HEK293 (cell line): Measurements from ENCODE around the gene UACA.

Experiments used
- CTCF ChIA-PET: fragments of 350-600 bp; formaldehyde crosslinking; extraction: SDS; loops from one replicate; lab custom pipeline; 2021; ENCODE audit warnings: antibody characterized with exemption; lab: Yijun Ruan, JAX
- POLR2A ChIA-PET: fragments of 300-600 bp; formaldehyde crosslinking; extraction: SDS; loops from one replicate; lab custom pipeline; 2020; ENCODE audit warnings: antibody characterized with exemption, inconsistent platforms; lab: Yijun Ruan, JAX
- H3K27ac ChIP-seq: fragments of 200-500 bp; sonication (Bioruptor generic); 2 replicates; pipeline ENCODE4 v1.5.1; 2014; ENCODE audit warnings: low read depth, low read length, control low read depth, inconsistent platforms; ENCODE audit errors: extremely low read depth
- H3K36me3 ChIP-seq, 2 experiments: fragments of 200-500 bp in 1 of 2; sonication (Bioruptor generic) in 1 of 2; 1 replicate in 1 of 2; 2 replicates in 1 of 2; pipeline ENCODE4 v1.5.1; 2014 to 2017; ENCODE audit warnings: inconsistent platforms in 2 of 2, low read length in 2 of 2; ENCODE audit not compliant: control insufficient read depth in 2 of 2, insufficient read depth in 1 of 2
- H3K4me1 ChIP-seq: fragments of 200-500 bp; sonication (Bioruptor generic); 2 replicates; pipeline ENCODE4 v1.5.1; 2014; ENCODE audit warnings: mild to moderate bottlenecking, low read length, inconsistent platforms; ENCODE audit not compliant: control insufficient read depth, insufficient read depth
- H3K4me3 ChIP-seq: 2 replicates; pipeline ENCODE4 v1.5.1; 2011; ENCODE audit warnings: low read depth, mild to moderate bottlenecking, control low read depth, low read length, moderate library complexity
- H3K9me3 ChIP-seq: fragments of 200-500 bp; sonication (Bioruptor generic); 2 replicates; pipeline ENCODE4 v1.5.1; 2014; ENCODE audit warnings: low read depth, low read length, inconsistent platforms; ENCODE audit not compliant: control insufficient read depth, insufficient read depth
- PRDM6 ChIP-seq: fragments of 450-650 bp; formaldehyde crosslinking; IDR thresholded peaks from 2 replicates; pipeline ENCODE4 v1.5.1; 2017; ENCODE audit warnings: missing biosample characterization, missing genetic modification characterization
- SCRT2 ChIP-seq: fragments of 450-650 bp; formaldehyde crosslinking; IDR thresholded peaks from 2 replicates; pipeline ENCODE4 v1.5.1; 2016; ENCODE audit warnings: missing biosample characterization, missing genetic modification characterization
- WT1 ChIP-seq: fragments of 450-650 bp; formaldehyde crosslinking; IDR thresholded peaks from 2 replicates; pipeline ENCODE4 v1.5.1; 2016; ENCODE audit warnings: missing biosample characterization, missing genetic modification characterization
- YY2 ChIP-seq: fragments of 450-650 bp; formaldehyde crosslinking; IDR thresholded peaks from 2 replicates; pipeline ENCODE4 v1.5.1; 2016; ENCODE audit warnings: missing biosample characterization, missing genetic modification characterization
- ZBTB17 ChIP-seq: fragments of 450-650 bp; formaldehyde crosslinking; IDR thresholded peaks from 2 replicates; pipeline ENCODE4 v1.5.1; 2016; ENCODE audit warnings: missing biosample characterization, missing genetic modification characterization
- ZFP3 ChIP-seq: fragments of 450-650 bp; formaldehyde crosslinking; IDR thresholded peaks from 2 replicates; pipeline ENCODE4 v1.5.1; 2016; ENCODE audit warnings: low read depth, missing biosample characterization, missing genetic modification characterization
- ZIC2 ChIP-seq: fragments of 450-650 bp; formaldehyde crosslinking; IDR thresholded peaks from 2 replicates; pipeline ENCODE4 v1.5.1; 2016; ENCODE audit warnings: missing biosample characterization, missing genetic modification characterization
- ZNF10 ChIP-seq: fragments of 450-650 bp; formaldehyde crosslinking; IDR thresholded peaks from 2 replicates; pipeline ENCODE4 v1.5.1; 2017; ENCODE audit warnings: missing biosample characterization, missing genetic modification characterization
- ZNF140 ChIP-seq: fragments of 450-650 bp; formaldehyde crosslinking; IDR thresholded peaks from 2 replicates; pipeline ENCODE4 v1.5.1; 2016; ENCODE audit warnings: missing biosample characterization, missing genetic modification characterization
- ZNF202 ChIP-seq: fragments of 450-650 bp; formaldehyde crosslinking; IDR thresholded peaks from 2 replicates; pipeline ENCODE4 v1.5.1; 2016; ENCODE audit warnings: missing biosample characterization, missing genetic modification characterization, borderline replicate concordance
- ZNF239 ChIP-seq: fragments of 450-650 bp; formaldehyde crosslinking; IDR thresholded peaks from 2 replicates; pipeline ENCODE4 v1.5.1; 2016; ENCODE audit warnings: missing biosample characterization, missing genetic modification characterization
- ZNF37A ChIP-seq: fragments of 450-650 bp; IDR thresholded peaks from 2 replicates; pipeline ENCODE4 v1.5.1; 2018; ENCODE audit warnings: missing biosample characterization, missing genetic modification characterization
- ZNF548 ChIP-seq: fragments of 450-650 bp; formaldehyde crosslinking; IDR thresholded peaks from 2 replicates; pipeline ENCODE4 v1.5.1; 2016; ENCODE audit warnings: missing biosample characterization, missing genetic modification characterization
- ZNF600 ChIP-seq: fragments of 450-650 bp; formaldehyde crosslinking; IDR thresholded peaks from 2 replicates; pipeline ENCODE4 v1.5.1; 2016; ENCODE audit warnings: missing biosample characterization, missing genetic modification characterization
- ZNF768 ChIP-seq: fragments of 450-650 bp; formaldehyde crosslinking; IDR thresholded peaks from 2 replicates; pipeline ENCODE4 v1.5.1; 2018; ENCODE audit warnings: missing biosample characterization, mild to moderate bottlenecking, missing genetic modification characterization
- ZSCAN18 ChIP-seq: fragments of 450-650 bp; formaldehyde crosslinking; IDR thresholded peaks from 2 replicates; pipeline ENCODE4 v1.5.1; 2016; ENCODE audit warnings: missing biosample characterization, missing genetic modification characterization
- ZSCAN30 ChIP-seq: fragments of 450-650 bp; IDR thresholded peaks from 2 replicates; pipeline ENCODE4 v1.5.1; 2018; ENCODE audit warnings: missing biosample characterization, mild to moderate bottlenecking, missing genetic modification characterization, moderate library complexity
- ZXDB ChIP-seq: fragments of 450-650 bp; formaldehyde crosslinking; IDR thresholded peaks from 2 replicates; pipeline ENCODE4 v1.5.1; 2016; ENCODE audit warnings: missing biosample characterization, missing genetic modification characterization
- TF ChIP-seq, protein P1 (sequence below): fragments of 450-650 bp; formaldehyde crosslinking; IDR thresholded peaks from 2 replicates; pipeline ENCODE4 v1.5.1; 2016; ENCODE audit warnings: missing biosample characterization, missing genetic modification characterization
- TF ChIP-seq, protein P2 (sequence below): fragments of 450-650 bp; formaldehyde crosslinking; IDR thresholded peaks from 2 replicates; pipeline ENCODE4 v1.5.1; 2016; ENCODE audit warnings: missing biosample characterization, missing genetic modification characterization

UACA gene

DNA sequence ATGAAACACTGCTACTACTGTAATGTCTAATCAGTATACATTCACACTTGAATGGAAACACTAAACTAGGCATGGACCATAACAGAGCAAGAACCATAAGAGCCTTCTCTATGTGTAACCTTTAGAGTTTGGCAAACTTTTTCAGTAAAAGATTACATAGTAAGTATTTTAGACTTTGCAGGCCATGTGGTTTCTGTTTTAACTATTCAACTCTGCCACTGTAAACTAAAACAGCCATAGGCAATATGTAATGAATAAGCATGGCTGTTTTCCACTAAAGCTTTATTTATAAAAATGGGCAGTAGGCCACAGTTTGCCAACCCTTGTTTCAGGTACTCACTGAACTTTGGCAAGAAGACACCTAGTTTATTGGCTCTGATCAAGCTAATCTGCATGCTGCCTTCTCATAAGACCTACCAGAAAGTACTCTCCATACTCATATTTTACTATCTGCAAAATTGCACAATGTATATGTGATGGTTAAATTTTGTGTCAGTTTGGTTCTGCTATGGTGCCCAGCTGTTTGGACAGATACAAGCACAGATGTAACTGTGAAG, 46.0 kb downstream of the UACA start:
- peaks cover 0 to 3% of the 10 kb centered on the region in 2 experiments; a peak in 1 of 3 replicates for H3K36me3 ChIP-seq
- H3K4me1 ChIP-seq: peaks cover 37% of the 10 kb centered on the region
- H3K9me3 ChIP-seq: no peaks in the 10 kb centered on the region
- no peak overlapping the region for H3K27ac ChIP-seq
- ChIA-PET CTCF (interaction anchor here (0.8 to 2.1 kb wide), 3 partner anchors 8 to 230 kb away, joined by 3 to 8 read pairs (median 3); no protein-coding TSS in a partner anchor), POLR2A (no interaction called here)
- no peak overlapping the region for H3K4me3 ChIP-seq
- TF ChIP-seq, protein P1, sequence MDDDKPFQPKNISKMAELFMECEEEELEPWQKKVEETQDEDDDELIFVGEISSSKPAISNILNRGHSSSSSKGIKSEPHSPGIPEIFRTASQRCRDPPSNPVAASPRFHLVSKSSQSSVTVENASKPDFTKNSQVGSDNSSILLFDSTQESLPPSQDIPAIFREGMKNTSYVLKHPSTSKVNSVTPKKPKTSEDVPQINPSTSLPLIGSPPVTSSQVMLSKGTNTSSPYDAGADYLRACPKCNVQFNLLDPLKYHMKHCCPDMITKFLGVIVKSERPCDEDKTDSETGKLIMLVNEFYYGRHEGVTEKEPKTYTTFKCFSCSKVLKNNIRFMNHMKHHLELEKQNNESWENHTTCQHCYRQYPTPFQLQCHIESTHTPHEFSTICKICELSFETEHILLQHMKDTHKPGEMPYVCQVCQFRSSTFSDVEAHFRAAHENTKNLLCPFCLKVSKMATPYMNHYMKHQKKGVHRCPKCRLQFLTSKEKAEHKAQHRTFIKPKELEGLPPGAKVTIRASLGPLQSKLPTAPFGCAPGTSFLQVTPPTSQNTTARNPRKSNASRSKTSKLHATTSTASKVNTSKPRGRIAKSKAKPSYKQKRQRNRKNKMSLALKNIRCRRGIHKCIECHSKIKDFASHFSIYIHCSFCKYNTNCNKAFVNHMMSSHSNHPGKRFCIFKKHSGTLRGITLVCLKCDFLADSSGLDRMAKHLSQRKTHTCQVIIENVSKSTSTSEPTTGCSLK (tag by site-specific recombination): no peak
- no peak for TF ChIP-seq ZNF202 (tag by site-specific recombination)
- no peak for TF ChIP-seq ZNF140 (tag by site-specific recombination)
- TF ChIP-seq ZIC2: no peak
- TF ChIP-seq ZSCAN30 (tag by site-specific recombination): no peak
- TF ChIP-seq ZNF239 (tag by site-specific recombination): no peak
- no peak for TF ChIP-seq SCRT2
- TF ChIP-seq, protein P2, sequence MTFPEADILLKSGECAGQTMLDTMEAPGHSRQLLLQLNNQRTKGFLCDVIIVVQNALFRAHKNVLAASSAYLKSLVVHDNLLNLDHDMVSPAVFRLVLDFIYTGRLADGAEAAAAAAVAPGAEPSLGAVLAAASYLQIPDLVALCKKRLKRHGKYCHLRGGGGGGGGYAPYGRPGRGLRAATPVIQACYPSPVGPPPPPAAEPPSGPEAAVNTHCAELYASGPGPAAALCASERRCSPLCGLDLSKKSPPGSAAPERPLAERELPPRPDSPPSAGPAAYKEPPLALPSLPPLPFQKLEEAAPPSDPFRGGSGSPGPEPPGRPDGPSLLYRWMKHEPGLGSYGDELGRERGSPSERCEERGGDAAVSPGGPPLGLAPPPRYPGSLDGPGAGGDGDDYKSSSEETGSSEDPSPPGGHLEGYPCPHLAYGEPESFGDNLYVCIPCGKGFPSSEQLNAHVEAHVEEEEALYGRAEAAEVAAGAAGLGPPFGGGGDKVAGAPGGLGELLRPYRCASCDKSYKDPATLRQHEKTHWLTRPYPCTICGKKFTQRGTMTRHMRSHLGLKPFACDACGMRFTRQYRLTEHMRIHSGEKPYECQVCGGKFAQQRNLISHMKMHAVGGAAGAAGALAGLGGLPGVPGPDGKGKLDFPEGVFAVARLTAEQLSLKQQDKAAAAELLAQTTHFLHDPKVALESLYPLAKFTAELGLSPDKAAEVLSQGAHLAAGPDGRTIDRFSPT (tag by site-specific recombination): no peak
- TF ChIP-seq ZNF10 (tag by site-specific recombination): no peak

- peaks cover 0 to 3% of the 10 kb centered on the region in 2 experiments; a peak in 1 of 3 replicates for H3K36me3 ChIP-seq
- H3K4me1 ChIP-seq: peaks cover 38% of the 10 kb centered on the region
- no peaks in the 10 kb centered on the region for H3K9me3 ChIP-seq
- H3K27ac ChIP-seq: no peak overlapping the region
- ChIA-PET POLR2A (no interaction called here), CTCF (interaction anchor here (0.6 to 4.6 kb wide), 7 partner anchors 8 to 96 kb away, joined by 3 to 57 read pairs (median 8); no protein-coding TSS in a partner anchor)
- TF ChIP-seq ZNF548 (tag by site-specific recombination) (no peak), ZNF600 (tag by site-specific recombination) (peak; percentile 80), ZFP3 (no peak), ZBTB17 (peak; percentile 96), ZXDB (0 out of 2 replicates have a peak, but pooled peaks have one; percentile 15), ZNF239 (tag by site-specific recombination) (0 out of 2 replicates have a peak, but pooled peaks have one; percentile 74), YY2 (0 out of 2 replicates have a peak, but pooled peaks have one; percentile 33)
- H3K4me3 ChIP-seq: no peak overlapping the region
Measured at GRCh38 chr15:70715840-70716485, 47.4 kb downstream of the UACA start.

- H3K9me3 ChIP-seq: no peaks in the 10 kb centered on the region
- 0 out of 2 replicates have a peak overlapping the region, but pooled peaks have one; percentile 45 for H3K27ac ChIP-seq
- H3K4me1 ChIP-seq: peaks cover 44% of the 10 kb centered on the region
- ChIA-PET POLR2A (interaction anchor here (1.7 kb wide), 1 partner anchor 11 kb away, joined by 8 read pairs; no protein-coding TSS in a partner anchor), CTCF (interaction anchor here (0.6 to 4.6 kb wide), 6 partner anchors 9 to 203 kb away, joined by 3 to 57 read pairs (median 13); no protein-coding TSS in a partner anchor)
- H3K36me3 ChIP-seq: peaks cover 0 to 3% of the 10 kb centered on the region in 2 experiments; a peak in 1 of 3 replicates
- H3K4me3 ChIP-seq: no peak overlapping the region
- TF ChIP-seq ZSCAN18 (tag by site-specific recombination) (no peak), PRDM6 (tag by site-specific recombination) (peak; percentile 61), ZNF37A (no peak), WT1 (tag by site-specific recombination) (0 out of 2 replicates have a peak, but pooled peaks have one; percentile 26), ZNF768 (tag by site-specific recombination) (no peak)
- TF ChIP-seq, all 188 proteins: peak for 2
Measured at GRCh38 chr15:70714565-70714964, 48.8 kb downstream of the UACA start.
